OCI-LY7 (cell line): ENCODE measurements around the gene BCL11A. TPM values are rescaled to one million over a fixed set of nuclear protein-coding genes. Genes with fewer than 3 reads are reported as not detected.

ENCODE experiments used
- BruUV-seq: library from RNA; stranded (reverse); fragments of 400-500 nt; replicated peaks from 2 replicates; lab custom pipeline; 2021; lab: Mats Ljungman, UMichigan
- CTCF ChIA-PET: fragments of 300-600 bp; sonication (Branson Sonifier 250); formaldehyde crosslinking; loops from one replicate; lab custom pipeline; 2022; ENCODE audit warnings: antibody characterized with exemption; ENCODE audit not compliant: unreplicated experiment; lab: Charles Lee
- POLR2A ChIA-PET: fragments of 300-600 bp; sonication (Branson Sonifier 250); formaldehyde crosslinking; loops from one replicate; lab custom pipeline; 2022; ENCODE audit warnings: antibody characterized with exemption; lab: Charles Lee
- DNase-seq: peaks from one replicate; pipeline ENCODE4 v3.0.0-alpha.2; 2015; ENCODE audit warnings: low spot score
- H2AFZ ChIP-seq: fragments of 200-600 bp; sonication (generic), shearing (Covaris generic); 2 replicates; pipeline ENCODE4 v1.6.1; 2014; ENCODE audit warnings: mild to moderate bottlenecking, antibody characterized with exemption, low read length, moderate library complexity
- H3K27ac ChIP-seq: fragments of 200-600 bp; sonication (generic); 2 replicates; pipeline ENCODE4 v1.5.1; 2014; ENCODE audit warnings: mixed run types, low read depth, mild to moderate bottlenecking, moderate library complexity, low read length, inconsistent platforms; ENCODE audit not compliant: poor library complexity, severe bottlenecking
- H3K36me3 ChIP-seq: fragments of 200-600 bp; sonication (generic); 2 replicates; pipeline ENCODE4 v1.6.1; 2014; ENCODE audit warnings: mild to moderate bottlenecking, antibody characterized with exemption, low read length, moderate library complexity, mixed read lengths; ENCODE audit not compliant: insufficient read depth
- H3K4me1 ChIP-seq: fragments of 200-600 bp; sonication (generic); 2 replicates; pipeline ENCODE4 v1.5.1; 2014; ENCODE audit warnings: mild to moderate bottlenecking, low read length; ENCODE audit not compliant: insufficient read depth, poor library complexity, severe bottlenecking
- H3K4me2 ChIP-seq: fragments of 200-600 bp; sonication (generic); 2 replicates; pipeline ENCODE4 v1.6.1; 2014; ENCODE audit warnings: mild to moderate bottlenecking, low read length
- H3K4me3 ChIP-seq: fragments of 200-600 bp; sonication (generic); 2 replicates; pipeline ENCODE4 v1.5.1; 2014; ENCODE audit warnings: mild to moderate bottlenecking, low read depth, low read length; ENCODE audit not compliant: poor library complexity, severe bottlenecking
- H3K79me2 ChIP-seq: fragments of 200-600 bp; sonication (generic); 2 replicates; pipeline ENCODE4 v1.6.1; 2016; ENCODE audit warnings: low read depth, mild to moderate bottlenecking, low read length, moderate library complexity, mixed read lengths; ENCODE audit not compliant: insufficient read depth
- H3K9me2 ChIP-seq: fragments of 200-600 bp; sonication (generic); 2 replicates; pipeline ENCODE4 v1.6.1; 2016; ENCODE audit warnings: mild to moderate bottlenecking, low read length, mixed read lengths; ENCODE audit not compliant: insufficient read depth
- H3K9me3 ChIP-seq: fragments of 200-600 bp; sonication (generic); 2 replicates; pipeline ENCODE4 v1.6.1; 2014; ENCODE audit warnings: mild to moderate bottlenecking, mixed run types, low read length, mixed read lengths
- H4K20me1 ChIP-seq: fragments of 200-600 bp; sonication (generic); 2 replicates; pipeline ENCODE4 v1.6.1; 2014; ENCODE audit warnings: mild to moderate bottlenecking, antibody characterized with exemption, low read length, moderate library complexity, mixed read lengths; ENCODE audit not compliant: insufficient read depth
- CTCF ChIP-seq: fragments of 200-600 bp; sonication (generic); conservative IDR thresholded peaks from 2 replicates; pipeline ENCODE4 v1.5.1; 2014; ENCODE audit warnings: mild to moderate bottlenecking, antibody characterized with exemption, low read length, moderate library complexity, mixed read lengths
- EZH2phosphoT487 ChIP-seq: fragments of 200-600 bp; sonication (generic); IDR thresholded peaks from 2 replicates; pipeline ENCODE4 v1.6.1; 2018; ENCODE audit warnings: low read depth, borderline replicate concordance, mild to moderate bottlenecking, mixed run types, antibody characterized with exemption, low read length, moderate library complexity, mixed read lengths
- intact Hi-C: fragments of 100-400 bp; cut with micrococcal nuclease; formaldehyde crosslinking; loops from one replicate; pipeline ENCODE4 v1.10.0; 2022; ENCODE audit not compliant: unreplicated experiment
- total RNA-seq, 2 experiments: library from RNA; depleted of rRNA in 1 of 2; stranded (reverse); fragments of >200 nt in 1 of 2; shearing (Covaris generic) in 1 of 2; gene quantifications; 2 replicates each; pipeline ENCODE4 v1.2.3, GENCODE V29; 2014 to 2022

The BCL11A gene
- total RNA-seq, 2 experiments from 2014 or later = 64.3 to 167 TPM

GRCh38 chr2:60581433-60582282 is 28.2 kb upstream of the BCL11A start:
- no peak overlapping the region for H3K27ac ChIP-seq
- H3K9me3 ChIP-seq = no peaks in the 10 kb centered on the region
- peak overlapping the region; percentile 74 for H3K4me2 ChIP-seq
- ChIA-PET POLR2A (no interaction called here), CTCF (interaction anchor here (1.0 to 1.3 kb wide), 2 partner anchors 20 to 22 kb away, joined by 3 to 6 read pairs; no protein-coding TSS in a partner anchor)
- no peaks in the 10 kb centered on the region for H3K9me2 ChIP-seq
- H3K79me2 ChIP-seq = no peaks in the 10 kb centered on the region
- intact Hi-C loops = loop anchor here (5.0 kb wide), 2 partner anchors 1279 to 1554 kb away; no protein-coding TSS in a partner anchor
- TF ChIP-seq CTCF (peak; percentile 94), EZH2phosphoT487 (no peak)
- H3K4me3 ChIP-seq = peak overlapping the region; percentile 51
- H3K4me1 ChIP-seq = no peaks in the 10 kb centered on the region
- H2AFZ ChIP-seq = peak overlapping the region; percentile 74; the same call in 1 of the 2 replicates
- BruUV-seq = no TSS peak
- no peaks in the 10 kb centered on the region for H4K20me1 ChIP-seq
- no peaks in the 10 kb centered on the region for H3K36me3 ChIP-seq
- peak; percentile 77 for DNase-seq

- DNase-seq = no peak
- H4K20me1 ChIP-seq = no peaks in the 10 kb centered on the region
- no TSS peak for BruUV-seq
- no peaks in the 10 kb centered on the region for H3K9me3 ChIP-seq
- no peaks in the 10 kb centered on the region for H3K9me2 ChIP-seq
- ChIA-PET CTCF (no interaction called here), POLR2A (interaction anchor here (0.5 to 0.6 kb wide), 2 partner anchors 38 to 434 kb away, joined by 3 read pairs; no protein-coding TSS in a partner anchor)
- no peak overlapping the region for H3K4me3 ChIP-seq
- no peaks in the 10 kb centered on the region for H3K79me2 ChIP-seq
- intact Hi-C loops = no loop called here
- H2AFZ ChIP-seq = no peak overlapping the region
- no peak overlapping the region for H3K27ac ChIP-seq
- H3K4me1 ChIP-seq = no peaks in the 10 kb centered on the region
- TF ChIP-seq CTCF = no peak
- no peak for TF ChIP-seq EZH2phosphoT487
- H3K36me3 ChIP-seq = no peaks in the 10 kb centered on the region
- no peak overlapping the region for H3K4me2 ChIP-seq
Measured at GRCh38 chr2:60577682-60578283, 24.3 kb upstream of the BCL11A start.
